Peyer's patch (tissue), 4 donors: Measurements from ENCODE around the gene MRPS5. TPM values are rescaled to one million over a fixed set of nuclear protein-coding genes. Genes with fewer than 3 reads are reported as not detected.

ENCODE experiments used
- DNase-seq, 3 donors: peaks; one replicate each; pipeline ENCODE4 v3.0.0-alpha.2; 2017 to 2019
- H3K27ac ChIP-seq, 4 donors: fragments of 200-600 bp; sonication (generic); one replicate each; pipeline ENCODE4 v1.5.1; 2016 to 2019
- H3K27me3 ChIP-seq, 2 donors: fragments of 200-600 bp; sonication (generic); one replicate each; pipeline ENCODE4 v1.5.1; 2019
- H3K36me3 ChIP-seq, 3 donors: fragments of 200-600 bp; sonication (generic); one replicate each; pipeline ENCODE4 v1.5.1; 2016 to 2019
- H3K4me1 ChIP-seq, 4 donors: fragments of 200-600 bp; sonication (generic); one replicate each; pipeline ENCODE4 v1.5.1; 2016 to 2019
- H3K4me3 ChIP-seq, 4 donors: fragments of 200-600 bp; sonication (generic); 1 replicate in 3 of 4; 2 replicates in 1 of 4; pipeline ENCODE4 v1.5.1; 2016 to 2019; ENCODE audit warnings: mild to moderate bottlenecking in 1 of 4
- H3K9me3 ChIP-seq, 4 donors: fragments of 200-600 bp; sonication (generic); one replicate each; pipeline ENCODE4 v1.5.1; 2016 to 2019; ENCODE audit warnings: mild to moderate bottlenecking in 1 of 4
- POLR2A ChIP-seq, 2 donors: fragments of 450-650 bp; IDR thresholded peaks; one replicate each; pipeline ENCODE4 v1.5.1; 2017; ENCODE audit warnings: antibody characterized with exemption in 2 of 2, mild to moderate bottlenecking in 2 of 2, moderate library complexity in 2 of 2
- total RNA-seq, 4 donors: library from RNA; depleted of rRNA; stranded (reverse); fragments of >200 nt; gene quantifications; one replicate each; pipeline ENCODE4 v1.1.0, GENCODE V29; 2016
- TF ChIP-seq, protein P1 (sequence below), 6 experiments: fragments of 450-650 bp in 4 of 6; fragments of 200-600 bp in 2 of 6; sonication (generic) in 1 of 6; IDR thresholded peaks; one replicate each; pipeline ENCODE4 v1.5.1; 2017 to 2019; ENCODE audit warnings: antibody characterized with exemption in 6 of 6, mild to moderate bottlenecking in 3 of 6, moderate library complexity in 1 of 6

MRPS5 gene
- total RNA-seq, 4 donors from 2014 or later: 52.0 to 87.3 (median 66.2) TPM

DNA sequence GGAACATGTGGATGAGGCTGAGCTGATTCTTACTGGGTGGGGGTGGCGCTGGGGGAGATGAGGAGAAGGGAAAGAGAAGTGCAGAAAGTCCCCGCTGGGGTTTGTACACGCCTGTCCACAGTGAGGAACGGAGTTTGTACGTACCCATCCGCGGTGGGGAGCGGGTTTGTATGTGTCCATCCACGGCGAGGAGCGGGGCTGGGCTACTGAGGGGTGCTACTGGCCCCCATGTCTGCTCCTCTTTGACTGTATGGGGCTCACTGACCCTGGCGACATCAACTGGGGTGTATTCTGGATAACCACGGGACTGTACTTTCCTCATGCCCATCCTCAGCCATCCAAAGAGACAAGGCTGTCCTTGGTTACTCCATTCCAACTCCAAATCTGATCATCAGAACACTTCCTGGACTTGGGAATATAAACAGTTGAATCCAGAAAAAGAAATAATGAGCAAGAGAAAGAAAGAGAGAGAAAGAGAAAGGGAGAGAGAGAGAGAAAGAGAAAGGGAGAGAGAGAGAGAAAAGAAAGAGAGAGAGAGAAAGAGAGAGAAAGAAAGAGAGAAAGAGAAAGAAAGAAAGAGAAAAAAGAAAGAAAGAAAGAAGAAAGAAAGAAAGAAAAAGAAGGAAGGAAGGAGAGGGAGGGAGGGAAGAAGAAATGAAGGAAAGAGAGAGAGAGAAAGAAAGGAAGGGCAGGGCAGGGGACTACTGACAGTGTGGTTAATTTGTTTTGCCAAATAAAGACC lies 75.1 kb downstream of the MRPS5 start:
- Histone ChIP-seq H3K4me3 (no peak overlapping the region), H3K27ac (no peak overlapping the region)
- TF ChIP-seq, protein P1, sequence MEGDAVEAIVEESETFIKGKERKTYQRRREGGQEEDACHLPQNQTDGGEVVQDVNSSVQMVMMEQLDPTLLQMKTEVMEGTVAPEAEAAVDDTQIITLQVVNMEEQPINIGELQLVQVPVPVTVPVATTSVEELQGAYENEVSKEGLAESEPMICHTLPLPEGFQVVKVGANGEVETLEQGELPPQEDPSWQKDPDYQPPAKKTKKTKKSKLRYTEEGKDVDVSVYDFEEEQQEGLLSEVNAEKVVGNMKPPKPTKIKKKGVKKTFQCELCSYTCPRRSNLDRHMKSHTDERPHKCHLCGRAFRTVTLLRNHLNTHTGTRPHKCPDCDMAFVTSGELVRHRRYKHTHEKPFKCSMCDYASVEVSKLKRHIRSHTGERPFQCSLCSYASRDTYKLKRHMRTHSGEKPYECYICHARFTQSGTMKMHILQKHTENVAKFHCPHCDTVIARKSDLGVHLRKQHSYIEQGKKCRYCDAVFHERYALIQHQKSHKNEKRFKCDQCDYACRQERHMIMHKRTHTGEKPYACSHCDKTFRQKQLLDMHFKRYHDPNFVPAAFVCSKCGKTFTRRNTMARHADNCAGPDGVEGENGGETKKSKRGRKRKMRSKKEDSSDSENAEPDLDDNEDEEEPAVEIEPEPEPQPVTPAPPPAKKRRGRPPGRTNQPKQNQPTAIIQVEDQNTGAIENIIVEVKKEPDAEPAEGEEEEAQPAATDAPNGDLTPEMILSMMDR (IDR thresholded peaks at IDR 0.05): no peak
- no peak for TF ChIP-seq POLR2A (IDR thresholded peaks at IDR 0.05)

DNA sequence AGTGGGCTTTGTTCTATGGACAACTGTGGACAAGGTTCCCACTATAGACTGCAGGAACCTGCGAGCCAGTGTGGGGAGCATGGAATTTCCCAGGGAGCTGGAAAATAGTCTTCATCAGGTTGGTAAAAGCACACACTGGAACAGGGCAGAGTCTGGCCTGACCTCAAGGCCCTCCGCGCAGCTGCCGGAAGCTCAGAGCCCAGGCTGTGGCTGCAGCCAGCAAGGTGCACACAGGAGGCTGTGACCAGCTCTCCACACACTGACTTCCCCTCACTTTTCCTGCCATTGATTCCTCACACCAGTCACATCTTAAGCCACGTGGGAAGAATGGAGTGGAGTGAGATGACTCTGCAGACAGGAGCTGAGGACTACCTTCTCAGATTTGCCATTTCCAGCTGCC lies 77.0 kb downstream of the MRPS5 start:
- no peak for TF ChIP-seq POLR2A (IDR thresholded peaks at IDR 0.05)
- TF ChIP-seq, protein P1 (IDR thresholded peaks at IDR 0.05): no peak
- no peaks in the 10 kb centered on the region for H3K27me3 ChIP-seq
- no peak overlapping the region for H3K4me3 ChIP-seq
- H3K36me3 ChIP-seq: no peaks in the 10 kb centered on the region
- H3K9me3 ChIP-seq: no peaks in the 10 kb centered on the region
- no peak for DNase-seq
- H3K27ac ChIP-seq: no peak overlapping the region
- H3K4me1 ChIP-seq: no peaks in the 10 kb centered on the region

More for the DNA sequence above, 75.1 kb downstream of the MRPS5 start:
- Histone ChIP-seq H3K27me3 (no peaks in the 10 kb centered on the region), H3K36me3 (no peaks in the 10 kb centered on the region), H3K9me3 (no peaks in the 10 kb centered on the region), H3K4me1 (no peaks in the 10 kb centered on the region)
- peak in 1 of 3 donors; percentile 29 for DNase-seq

DNA sequence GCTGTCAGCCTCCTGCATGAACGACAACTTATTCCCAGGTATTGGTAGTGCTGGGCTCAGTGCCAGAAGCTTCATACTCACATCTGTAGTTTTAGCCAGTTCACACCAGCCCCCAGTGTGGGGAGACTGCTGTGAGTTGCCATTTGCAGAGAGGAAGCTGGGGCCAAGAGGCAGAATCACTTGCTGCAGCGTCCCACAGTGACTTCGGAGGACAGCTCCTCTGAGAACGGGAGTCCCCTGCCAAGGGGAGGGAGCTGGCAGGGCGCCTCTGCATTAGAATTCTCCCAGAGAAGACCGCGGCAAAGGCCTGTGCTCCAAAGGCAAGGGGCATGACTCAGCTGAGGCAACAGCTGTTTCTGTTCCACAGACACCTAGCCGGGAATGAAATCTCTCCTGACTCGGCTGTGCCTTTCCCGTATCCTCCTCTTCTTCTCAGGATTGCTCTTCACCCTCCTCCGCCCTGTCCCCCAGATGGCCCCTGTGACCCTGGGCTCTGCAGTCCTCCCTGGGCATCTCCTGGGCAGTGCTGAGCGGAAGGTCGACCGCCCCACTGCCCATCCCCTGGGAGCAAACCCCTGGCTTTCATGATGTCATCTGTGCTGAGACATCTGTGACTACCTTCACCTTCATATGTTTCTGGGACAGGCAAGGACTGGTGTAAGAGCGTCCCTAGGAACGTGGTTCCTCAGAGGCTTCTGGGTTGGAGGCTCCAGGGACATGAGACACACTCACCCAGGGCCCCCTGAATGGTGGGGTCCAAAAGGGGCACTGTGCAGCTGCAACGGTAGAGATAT lies 78.1 kb downstream of the MRPS5 start:
- TF ChIP-seq, protein P1 (IDR thresholded peaks at IDR 0.05): no peak
- TF ChIP-seq POLR2A (IDR thresholded peaks at IDR 0.05): no peak
- no peaks in the 10 kb centered on the region for H3K4me1 ChIP-seq
- no peaks in the 10 kb centered on the region for H3K36me3 ChIP-seq
- no peak overlapping the region for H3K4me3 ChIP-seq
- DNase-seq: peak in 1 of 3 donors; percentile 46
- H3K27ac ChIP-seq: no peak overlapping the region
- no peaks in the 10 kb centered on the region for H3K27me3 ChIP-seq
- H3K9me3 ChIP-seq: no peaks in the 10 kb centered on the region

DNA sequence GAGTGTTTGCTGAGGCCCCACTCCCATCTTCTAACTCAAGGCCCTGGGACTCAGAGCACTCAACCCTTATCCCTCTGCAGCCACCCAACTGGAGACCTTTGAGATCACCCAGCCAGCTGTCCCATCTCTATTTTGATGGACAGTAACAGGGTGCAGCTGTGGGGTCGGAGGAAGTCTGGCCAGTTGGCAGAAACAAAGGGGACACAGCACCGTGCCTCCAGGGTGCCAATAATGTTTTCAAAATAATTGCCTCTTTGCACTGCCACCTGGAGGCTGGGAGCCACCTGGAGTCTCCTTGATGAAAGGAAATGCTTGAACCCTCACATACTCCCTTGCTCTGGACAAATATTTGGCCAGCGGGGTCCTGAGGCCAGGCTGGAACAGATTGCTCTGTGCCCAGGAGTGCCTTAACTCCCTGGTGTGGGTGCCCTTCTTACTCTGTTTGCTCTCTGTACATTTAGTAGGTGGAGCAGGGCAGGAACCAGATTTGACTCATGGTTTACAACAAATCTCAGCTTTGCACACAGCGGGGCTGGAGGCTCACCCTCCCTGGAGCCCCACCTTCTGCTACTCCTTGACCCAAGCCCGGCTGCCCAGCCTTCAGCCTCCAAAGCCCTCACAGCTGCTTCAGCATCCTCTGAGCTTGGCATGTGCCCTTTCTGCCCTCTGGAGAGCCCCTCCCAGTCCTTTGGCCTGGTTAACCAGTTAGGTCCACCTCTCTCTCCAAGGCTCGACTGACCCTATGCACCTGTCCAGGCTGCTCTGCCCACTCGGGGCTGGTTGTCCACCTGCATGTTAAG lies 78.9 kb downstream of the MRPS5 start:
- Histone ChIP-seq H3K4me3 (no peak overlapping the region), H3K36me3 (no peaks in the 10 kb centered on the region), H3K27ac (no peak overlapping the region), H3K9me3 (no peaks in the 10 kb centered on the region), H3K27me3 (no peaks in the 10 kb centered on the region), H3K4me1 (no peaks in the 10 kb centered on the region)
- TF ChIP-seq POLR2A (IDR thresholded peaks at IDR 0.05): no peak
- TF ChIP-seq, protein P1 (IDR thresholded peaks at IDR 0.05): no peak
- peak in 1 of 3 donors; percentile 25 for DNase-seq

DNA sequence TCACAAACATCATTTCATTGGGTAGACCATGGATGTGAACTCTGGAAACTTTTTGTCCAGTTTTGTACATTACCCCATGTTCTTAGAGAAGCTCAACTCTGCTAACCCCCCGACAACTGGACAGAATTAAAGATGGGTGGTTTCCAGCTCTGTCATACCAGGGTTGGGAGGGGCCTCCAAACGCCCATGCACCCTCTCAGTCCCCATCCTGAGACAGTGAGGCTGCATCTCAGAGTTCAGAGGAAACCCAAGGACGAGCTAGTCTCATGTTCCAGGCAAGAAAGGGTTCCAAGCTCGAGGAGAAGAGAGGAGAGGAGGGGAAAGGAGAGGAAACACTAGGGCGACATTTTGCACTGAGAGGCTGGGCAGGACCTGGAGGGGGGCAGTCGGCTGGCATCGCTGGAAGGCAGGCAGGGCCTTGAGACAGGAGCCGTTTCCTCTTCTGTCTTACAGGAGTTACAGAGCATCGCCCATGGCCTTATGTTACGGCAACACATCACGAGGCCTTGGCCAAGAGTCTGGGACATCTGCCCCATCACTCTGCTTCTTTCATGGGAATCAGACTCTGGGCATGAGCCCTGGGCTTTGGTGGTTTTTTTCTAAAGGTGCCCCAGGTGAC lies 79.7 kb downstream of the MRPS5 start:
- no peaks in the 10 kb centered on the region for H3K4me1 ChIP-seq
- H3K27ac ChIP-seq: no peak overlapping the region
- TF ChIP-seq, protein P1 (IDR thresholded peaks at IDR 0.05): no peak
- TF ChIP-seq POLR2A (IDR thresholded peaks at IDR 0.05): no peak

More for the DNA sequence above, 79.7 kb downstream of the MRPS5 start:
- Histone ChIP-seq H3K36me3 (no peaks in the 10 kb centered on the region), H3K4me3 (no peak overlapping the region), H3K27me3 (no peaks in the 10 kb centered on the region), H3K9me3 (no peaks in the 10 kb centered on the region)
- DNase-seq: no peak
